Type B pancreatic cell (in vitro differentiated cells): ENCODE measurements around the gene ACOXL. TPM values are rescaled to one million over a fixed set of nuclear protein-coding genes. Genes with fewer than 3 reads are reported as not detected.

Experiments used
- DNase-seq: peaks from one replicate; pipeline ENCODE4 v3.0.0; 2021; ENCODE audit warnings: mixed read lengths; ENCODE audit not compliant: unreplicated experiment; ENCODE audit errors: extremely low spot score
- H3K27ac Mint-ChIP-seq: 2 replicates; pipeline ENCODE4 v1.8.0; 2021; ENCODE audit warnings: mild to moderate bottlenecking, mixed read lengths
- H3K27me3 Mint-ChIP-seq: 2 replicates; pipeline ENCODE4 v1.8.0; 2021; ENCODE audit warnings: mixed read lengths
- H3K36me3 Mint-ChIP-seq: 2 replicates; pipeline ENCODE4 v1.8.0; 2021; ENCODE audit warnings: mixed read lengths
- H3K4me1 Mint-ChIP-seq: one replicate; pipeline ENCODE4 v1.8.0; 2021; ENCODE audit warnings: mixed read lengths; ENCODE audit not compliant: unreplicated experiment
- H3K4me3 Mint-ChIP-seq: 2 replicates; pipeline ENCODE4 v1.8.0; 2021; ENCODE audit warnings: mild to moderate bottlenecking, mixed read lengths
- H3K9me3 Mint-ChIP-seq: 2 replicates; pipeline ENCODE4 v1.8.0; 2021; ENCODE audit warnings: mixed read lengths
- total RNA-seq: library from RNA; stranded (reverse); gene quantifications from 2 replicates; pipeline ENCODE4 v1.2.1, GENCODE V29; 2021; ENCODE audit warnings: low replicate concordance
- TF ChIP-seq, protein P1 (sequence below): fragments of 200-600 bp; sonication (generic); conservative IDR thresholded peaks from 2 replicates; pipeline ENCODE4 v1.5.0; 2021; ENCODE audit warnings: antibody characterized with exemption, mild to moderate bottlenecking

ACOXL gene
- total RNA-seq, 1 donor from 2014 or later = 1.4 TPM

DNA sequence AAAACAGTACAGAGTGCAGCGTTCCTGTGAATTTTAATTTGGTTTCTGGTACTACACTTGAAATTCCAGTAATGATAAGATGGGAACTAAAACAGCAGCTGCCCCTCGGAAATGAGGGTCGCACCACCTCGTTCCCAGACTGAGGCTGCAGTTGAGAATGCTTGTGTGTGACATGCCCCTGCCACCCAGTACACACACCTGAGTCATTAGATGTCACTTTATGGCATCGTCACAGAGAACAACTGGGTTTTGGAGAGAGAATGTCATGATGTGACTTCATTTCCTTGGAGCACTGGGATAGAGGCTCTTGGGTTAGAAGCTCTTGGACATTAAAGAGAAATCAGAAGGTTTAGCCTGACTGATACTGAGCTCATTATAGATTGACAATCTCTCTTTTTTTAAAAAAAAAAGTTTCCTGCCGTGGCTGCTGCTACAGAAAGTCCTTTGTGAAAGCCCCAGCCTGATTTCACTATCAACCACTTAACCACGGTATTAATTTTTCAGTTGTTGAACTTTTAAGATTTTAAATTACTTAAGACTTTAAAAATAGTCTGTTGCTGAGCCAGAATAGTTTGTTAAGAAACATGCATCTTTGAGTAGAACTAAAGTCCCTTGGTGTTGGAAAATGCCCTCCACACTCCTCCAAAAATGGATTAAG, 412.9 kb downstream of the ACOXL start:
- no peak overlapping the region for H3K4me3 Mint-ChIP-seq
- no peak overlapping the region for H3K27ac Mint-ChIP-seq
- H3K9me3 Mint-ChIP-seq = no peaks in the 10 kb centered on the region
- no peaks in the 10 kb centered on the region for H3K27me3 Mint-ChIP-seq
- peaks cover 44% of the 10 kb centered on the region for H3K4me1 Mint-ChIP-seq
- TF ChIP-seq, protein P1, sequence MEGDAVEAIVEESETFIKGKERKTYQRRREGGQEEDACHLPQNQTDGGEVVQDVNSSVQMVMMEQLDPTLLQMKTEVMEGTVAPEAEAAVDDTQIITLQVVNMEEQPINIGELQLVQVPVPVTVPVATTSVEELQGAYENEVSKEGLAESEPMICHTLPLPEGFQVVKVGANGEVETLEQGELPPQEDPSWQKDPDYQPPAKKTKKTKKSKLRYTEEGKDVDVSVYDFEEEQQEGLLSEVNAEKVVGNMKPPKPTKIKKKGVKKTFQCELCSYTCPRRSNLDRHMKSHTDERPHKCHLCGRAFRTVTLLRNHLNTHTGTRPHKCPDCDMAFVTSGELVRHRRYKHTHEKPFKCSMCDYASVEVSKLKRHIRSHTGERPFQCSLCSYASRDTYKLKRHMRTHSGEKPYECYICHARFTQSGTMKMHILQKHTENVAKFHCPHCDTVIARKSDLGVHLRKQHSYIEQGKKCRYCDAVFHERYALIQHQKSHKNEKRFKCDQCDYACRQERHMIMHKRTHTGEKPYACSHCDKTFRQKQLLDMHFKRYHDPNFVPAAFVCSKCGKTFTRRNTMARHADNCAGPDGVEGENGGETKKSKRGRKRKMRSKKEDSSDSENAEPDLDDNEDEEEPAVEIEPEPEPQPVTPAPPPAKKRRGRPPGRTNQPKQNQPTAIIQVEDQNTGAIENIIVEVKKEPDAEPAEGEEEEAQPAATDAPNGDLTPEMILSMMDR = no peak
- peaks cover 37% of the 10 kb centered on the region for H3K36me3 Mint-ChIP-seq
- DNase-seq = no peak

DNA sequence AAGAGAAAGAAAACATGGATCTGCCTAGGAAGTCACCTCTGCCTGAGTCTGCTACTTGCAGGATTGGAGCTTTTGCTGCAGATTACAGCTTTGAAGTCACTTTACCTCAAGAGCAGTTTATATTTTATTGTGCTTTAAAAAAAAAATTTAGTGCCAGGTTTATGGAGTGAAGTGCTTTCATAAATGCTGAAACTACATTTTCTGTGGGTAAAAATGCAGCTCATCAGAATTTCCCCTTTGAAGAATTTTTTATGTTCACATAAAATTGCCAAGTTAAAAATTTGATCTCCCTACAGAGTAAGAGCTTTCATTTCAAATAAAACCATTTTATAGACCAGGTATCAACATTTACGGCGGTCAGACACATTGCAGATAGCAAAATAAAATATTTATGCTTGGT, 413.6 kb downstream of the ACOXL start:
- no peak overlapping the region for H3K4me3 Mint-ChIP-seq
- H3K27ac Mint-ChIP-seq = no peak overlapping the region
- DNase-seq = no peak
- no peaks in the 10 kb centered on the region for H3K27me3 Mint-ChIP-seq
- H3K36me3 Mint-ChIP-seq = peaks cover 34% of the 10 kb centered on the region
- H3K4me1 Mint-ChIP-seq = peaks cover 44% of the 10 kb centered on the region
- no peaks in the 10 kb centered on the region for H3K9me3 Mint-ChIP-seq
- TF ChIP-seq, protein P1 = no peak

DNA sequence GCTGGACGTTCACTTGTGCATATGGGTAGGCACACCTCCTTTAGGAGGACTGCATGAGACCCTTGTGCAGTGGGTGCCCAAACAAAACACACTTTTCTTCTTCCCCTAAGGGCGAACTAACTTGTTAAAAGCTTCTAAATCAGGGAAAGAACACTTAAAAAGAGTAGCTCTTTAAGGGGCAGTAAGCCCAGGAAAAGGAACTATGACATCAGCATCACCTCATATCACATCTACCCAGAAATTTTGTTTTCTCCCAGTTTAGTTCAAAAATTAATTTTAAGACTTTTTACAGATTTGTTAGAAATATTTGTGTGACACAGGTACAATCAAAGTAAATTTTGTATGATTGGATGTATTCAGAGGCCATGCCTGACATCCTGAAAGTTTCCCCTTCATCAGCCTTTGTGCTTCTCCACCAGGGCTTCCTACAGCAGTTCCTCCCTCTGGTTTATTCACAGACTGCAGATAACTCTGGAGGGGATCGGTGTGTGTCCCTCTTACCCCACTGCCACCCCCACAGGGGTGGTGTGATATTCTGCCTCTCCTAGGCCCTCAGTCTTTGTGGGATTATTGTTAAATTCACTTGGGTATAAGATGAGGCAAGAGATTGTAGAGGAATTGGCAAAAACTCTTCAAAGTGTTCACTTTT, 416.0 kb downstream of the ACOXL start:
- peaks cover 33% of the 10 kb centered on the region for H3K4me1 Mint-ChIP-seq
- H3K4me3 Mint-ChIP-seq = no peak overlapping the region
- H3K36me3 Mint-ChIP-seq = peaks cover 49% of the 10 kb centered on the region
- H3K9me3 Mint-ChIP-seq = no peaks in the 10 kb centered on the region
- H3K27ac Mint-ChIP-seq = peak overlapping the region; percentile 54
- TF ChIP-seq, protein P1 = no peak
- no peaks in the 10 kb centered on the region for H3K27me3 Mint-ChIP-seq
- no peak for DNase-seq

DNA sequence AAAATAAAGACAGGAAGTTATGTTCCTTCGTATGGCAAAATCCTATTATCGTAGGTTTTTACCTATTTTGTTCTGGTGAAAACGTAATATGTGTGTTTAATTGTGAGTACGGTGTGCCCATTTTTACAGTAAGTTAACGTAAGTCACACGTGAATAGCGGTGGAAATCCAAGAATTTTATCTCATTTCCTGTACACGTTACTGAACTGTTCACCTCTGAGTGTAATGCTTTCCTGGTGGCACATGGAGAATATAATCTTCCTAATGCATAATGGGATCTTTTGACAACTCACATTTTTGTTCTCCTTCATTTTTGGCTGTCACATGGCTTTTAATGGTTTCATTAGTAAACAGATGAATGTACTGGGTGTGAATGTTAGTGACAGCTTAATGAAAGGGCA, 416.6 kb downstream of the ACOXL start:
- Mint-ChIP-seq H3K27ac (peak overlapping the region; percentile 3), H3K9me3 (no peaks in the 10 kb centered on the region), H3K27me3 (no peaks in the 10 kb centered on the region), H3K4me1 (peaks cover 33% of the 10 kb centered on the region), H3K36me3 (peaks cover 53% of the 10 kb centered on the region), H3K4me3 (no peak overlapping the region)
- DNase-seq = no peak
- TF ChIP-seq, protein P1 = no peak

DNA sequence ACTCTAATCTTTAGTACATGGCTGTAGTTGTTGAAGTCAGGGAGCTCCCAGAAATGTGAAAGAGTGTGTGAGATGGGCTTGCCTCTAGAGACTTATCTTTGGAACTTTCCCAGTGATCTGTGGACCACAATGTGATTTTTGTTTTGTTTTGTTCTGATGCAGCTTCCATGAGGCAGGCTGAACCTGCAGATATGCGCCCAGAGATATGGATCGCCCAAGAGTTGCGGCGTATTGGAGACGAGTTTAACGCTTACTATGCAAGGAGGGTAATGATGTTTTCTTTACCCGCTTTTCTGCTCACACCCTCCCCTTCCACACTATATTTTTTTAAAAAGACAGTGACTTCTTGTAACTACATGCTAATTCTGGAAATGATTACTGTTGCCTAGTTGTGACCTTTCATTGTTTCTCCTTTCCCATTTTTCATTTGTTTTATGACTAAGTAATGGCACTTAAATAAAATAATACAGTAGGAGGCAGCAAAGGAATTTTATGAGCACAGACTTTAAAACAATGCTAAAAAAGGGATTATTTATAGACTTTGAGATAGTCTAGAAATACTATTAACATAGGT, 417.6 kb downstream of the ACOXL start:
- Mint-ChIP-seq H3K36me3 (peaks cover 50% of the 10 kb centered on the region), H3K4me1 (peaks cover 38% of the 10 kb centered on the region), H3K27me3 (no peaks in the 10 kb centered on the region), H3K27ac (no peak overlapping the region), H3K9me3 (no peaks in the 10 kb centered on the region), H3K4me3 (no peak overlapping the region)
- TF ChIP-seq, protein P1 = no peak
- no peak for DNase-seq
